ENCODE data around the gene SPINK1.

Gene SPINK1

DNA sequence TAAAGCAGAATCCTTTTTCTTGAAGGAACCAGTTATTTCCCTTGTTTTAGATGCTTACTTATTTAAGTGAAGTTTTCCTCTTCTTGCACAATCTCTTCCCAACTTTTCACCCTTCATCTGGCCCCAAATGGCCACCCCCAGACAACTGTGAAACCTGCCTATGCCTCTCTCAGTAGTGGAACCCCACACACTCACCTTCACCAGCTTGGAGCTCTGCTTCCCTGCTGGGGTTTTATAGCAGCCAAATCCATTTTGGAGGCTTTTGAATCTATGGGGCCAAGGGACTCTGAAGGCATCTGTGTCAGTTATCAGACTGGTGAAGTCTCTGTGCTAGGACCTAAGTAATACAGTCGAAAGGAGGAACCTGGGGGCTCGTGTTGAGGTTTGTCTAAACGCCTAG lies 22.9 kb upstream of the SPINK1 start:
- in situ Hi-C loops (cut with HindIII; ENCODE audit: low sequenced_read_pairs), result no loop called here
- no peak overlapping the region for H3K4me3 ChIP-seq (ENCODE audit: low read depth, low read length)
- TF ChIP-seq, protein P1, sequence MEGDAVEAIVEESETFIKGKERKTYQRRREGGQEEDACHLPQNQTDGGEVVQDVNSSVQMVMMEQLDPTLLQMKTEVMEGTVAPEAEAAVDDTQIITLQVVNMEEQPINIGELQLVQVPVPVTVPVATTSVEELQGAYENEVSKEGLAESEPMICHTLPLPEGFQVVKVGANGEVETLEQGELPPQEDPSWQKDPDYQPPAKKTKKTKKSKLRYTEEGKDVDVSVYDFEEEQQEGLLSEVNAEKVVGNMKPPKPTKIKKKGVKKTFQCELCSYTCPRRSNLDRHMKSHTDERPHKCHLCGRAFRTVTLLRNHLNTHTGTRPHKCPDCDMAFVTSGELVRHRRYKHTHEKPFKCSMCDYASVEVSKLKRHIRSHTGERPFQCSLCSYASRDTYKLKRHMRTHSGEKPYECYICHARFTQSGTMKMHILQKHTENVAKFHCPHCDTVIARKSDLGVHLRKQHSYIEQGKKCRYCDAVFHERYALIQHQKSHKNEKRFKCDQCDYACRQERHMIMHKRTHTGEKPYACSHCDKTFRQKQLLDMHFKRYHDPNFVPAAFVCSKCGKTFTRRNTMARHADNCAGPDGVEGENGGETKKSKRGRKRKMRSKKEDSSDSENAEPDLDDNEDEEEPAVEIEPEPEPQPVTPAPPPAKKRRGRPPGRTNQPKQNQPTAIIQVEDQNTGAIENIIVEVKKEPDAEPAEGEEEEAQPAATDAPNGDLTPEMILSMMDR (IDR thresholded peaks at IDR 0.05; ENCODE audit: low read depth, low read length), result no peak
- no peak for DNase-seq (ENCODE audit: low read depth, low spot score)

DNA sequence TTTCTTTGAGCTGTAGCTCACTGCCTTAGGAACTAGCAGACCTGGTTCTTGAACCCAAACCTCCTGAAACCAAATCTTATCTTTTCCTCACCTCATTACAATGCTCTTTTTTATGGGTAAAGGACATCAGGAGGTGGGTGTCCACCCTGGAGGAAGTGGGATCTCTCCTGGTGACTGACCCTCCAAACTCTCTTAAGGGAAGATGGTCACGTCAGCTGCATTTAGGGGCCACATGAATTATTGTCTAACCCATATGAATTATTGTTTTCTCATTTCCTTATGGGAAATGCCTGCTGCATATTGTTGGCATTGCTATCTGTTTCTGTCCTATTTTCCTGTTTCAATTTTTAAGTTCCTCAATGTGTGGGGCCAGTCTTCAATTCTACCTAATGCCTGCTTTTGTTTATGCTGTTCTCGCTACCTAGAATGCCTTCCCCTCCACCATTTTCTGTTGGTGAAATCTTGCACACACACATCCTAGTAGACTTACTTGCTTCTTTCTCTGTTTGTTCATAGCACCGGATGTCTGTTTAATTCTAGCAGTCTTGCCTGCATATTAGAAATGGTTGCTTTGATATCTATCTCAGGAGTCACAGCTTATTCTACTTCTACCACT lies 22.0 kb upstream of the SPINK1 start:
- TF ChIP-seq, protein P1 (IDR thresholded peaks at IDR 0.05; ENCODE audit: low read depth, low read length), result no peak
- DNase-seq (ENCODE audit: low read depth, low spot score), result no peak
- in situ Hi-C loops (cut with HindIII; ENCODE audit: low sequenced_read_pairs), result no loop called here
- no peak overlapping the region for H3K4me3 ChIP-seq (ENCODE audit: low read depth, low read length)

DNA sequence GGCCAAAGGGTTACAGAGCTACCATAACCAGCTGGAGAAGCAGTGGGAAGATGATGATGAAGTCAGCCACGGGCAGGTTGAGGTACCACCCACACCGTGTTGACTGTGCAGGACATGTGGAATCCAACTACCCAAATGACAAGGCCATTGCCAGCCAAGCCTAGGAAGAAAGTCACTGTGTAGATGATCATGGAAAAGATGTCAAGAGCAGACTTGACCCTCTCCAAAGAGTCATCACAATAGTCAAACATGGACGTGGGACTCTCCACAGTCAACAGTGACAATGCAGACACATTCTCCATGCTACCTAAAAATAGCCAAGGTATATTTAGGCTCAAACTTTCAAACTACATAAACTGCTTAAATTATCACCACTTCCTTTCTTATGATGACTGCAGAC lies 20.9 kb upstream of the SPINK1 start:
- no peak for DNase-seq (ENCODE audit: low read depth, low spot score)
- H3K4me3 ChIP-seq (ENCODE audit: low read depth, low read length), result no peak overlapping the region
- TF ChIP-seq, protein P1 (IDR thresholded peaks at IDR 0.05; ENCODE audit: low read depth, low read length), result no peak
- in situ Hi-C loops (cut with HindIII; ENCODE audit: low sequenced_read_pairs), result no loop called here

DNA sequence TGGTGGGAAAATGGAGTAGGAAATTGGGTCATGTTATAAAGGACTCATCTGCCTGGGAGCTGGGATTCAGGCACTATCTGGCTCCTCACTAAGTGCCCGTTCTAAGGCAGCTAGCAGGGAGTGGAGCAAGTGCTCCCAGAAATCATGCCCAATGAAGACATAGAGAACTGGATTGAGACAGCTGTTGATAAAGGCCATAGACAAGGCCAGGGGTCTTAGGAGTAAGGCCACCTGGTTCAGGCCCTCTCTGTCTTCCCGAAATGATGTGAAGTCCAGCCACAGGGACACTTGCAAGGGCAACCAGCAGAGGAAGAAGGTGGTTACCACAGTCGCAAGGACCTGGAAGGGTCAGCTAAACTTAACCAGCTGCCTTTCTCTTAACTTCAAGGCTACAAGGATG lies 20.1 kb upstream of the SPINK1 start:
- TF ChIP-seq, protein P1 (IDR thresholded peaks at IDR 0.05; ENCODE audit: low read depth, low read length), result no peak
- in situ Hi-C loops (cut with HindIII; ENCODE audit: low sequenced_read_pairs), result no loop called here
- no peak for DNase-seq (ENCODE audit: low read depth, low spot score)
- no peak overlapping the region for H3K4me3 ChIP-seq (ENCODE audit: low read depth, low read length)

DNA sequence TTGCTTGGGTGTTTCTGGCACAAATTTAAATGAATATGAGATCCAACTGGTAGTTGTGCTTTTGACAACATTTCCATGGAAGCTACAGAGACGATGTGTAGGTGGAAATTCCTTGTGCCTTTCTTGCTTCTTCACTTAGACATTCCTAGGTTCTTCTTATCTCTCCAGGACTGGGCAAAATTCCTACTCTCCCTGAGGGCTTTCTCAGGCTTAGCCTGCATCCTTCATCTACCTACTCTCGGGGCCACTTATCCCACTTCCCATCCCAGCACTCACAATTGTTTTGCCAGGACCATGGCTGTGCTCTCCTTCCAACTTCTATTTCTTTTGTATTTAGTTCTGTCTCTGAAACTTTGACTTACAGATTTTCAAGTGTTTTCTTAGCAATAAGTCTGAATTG lies 17.8 kb upstream of the SPINK1 start:
- H3K4me3 ChIP-seq (ENCODE audit: low read depth, low read length), result no peak overlapping the region
- TF ChIP-seq, protein P1 (IDR thresholded peaks at IDR 0.05; ENCODE audit: low read depth, low read length), result no peak
- no peak for DNase-seq (ENCODE audit: low read depth, low spot score)
- in situ Hi-C loops (cut with HindIII; ENCODE audit: low sequenced_read_pairs), result no loop called here

DNA sequence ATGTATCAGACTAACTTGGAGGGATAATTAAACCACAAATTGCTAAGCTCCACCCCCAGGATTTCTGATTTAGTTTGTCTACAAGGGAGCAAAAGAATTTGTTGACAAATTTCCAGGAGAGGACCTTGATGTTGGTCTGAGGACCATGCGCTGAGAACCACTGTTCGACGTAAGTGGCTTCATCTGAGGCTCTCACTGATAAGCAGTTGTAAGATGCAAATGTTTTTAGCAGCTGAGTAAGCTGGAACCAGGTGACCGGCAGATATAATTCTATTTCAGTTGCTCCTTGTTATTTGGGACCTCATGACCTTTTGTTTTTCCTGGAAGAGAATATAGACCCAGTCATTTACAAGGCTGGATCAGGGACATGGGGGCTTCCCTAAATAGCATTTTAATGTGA lies 14.1 kb upstream of the SPINK1 start:
- TF ChIP-seq, protein P1 (IDR thresholded peaks at IDR 0.05; ENCODE audit: low read depth, low read length), result no peak
- DNase-seq (ENCODE audit: low read depth, low spot score), result no peak
- H3K4me3 ChIP-seq (ENCODE audit: low read depth, low read length), result no peak overlapping the region
- in situ Hi-C loops (cut with HindIII; ENCODE audit: low sequenced_read_pairs), result no loop called here

DNA sequence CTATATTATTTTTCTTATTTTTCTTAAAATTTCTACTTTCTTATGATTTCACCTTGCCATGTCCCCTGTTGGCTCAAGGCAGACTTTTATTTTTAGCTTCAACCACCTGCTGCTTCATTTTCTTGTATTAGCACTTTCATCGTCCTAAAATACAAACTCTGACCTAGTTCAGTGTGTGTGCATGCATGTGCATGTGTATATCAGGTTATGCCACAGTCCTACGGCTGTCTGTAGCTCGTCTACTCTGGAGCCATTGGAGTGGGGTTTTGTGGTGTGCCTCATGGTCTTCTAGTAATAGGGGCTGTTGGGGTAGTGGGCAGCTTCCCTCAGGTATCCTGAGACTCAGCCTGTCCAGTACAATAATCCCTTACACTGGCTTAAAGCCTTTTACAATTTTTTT lies 13.4 kb upstream of the SPINK1 start:
- DNase-seq (ENCODE audit: low read depth, low spot score), result no peak
- TF ChIP-seq, protein P1 (IDR thresholded peaks at IDR 0.05; ENCODE audit: low read depth, low read length), result no peak
- H3K4me3 ChIP-seq (ENCODE audit: low read depth, low read length), result no peak overlapping the region
- in situ Hi-C loops (cut with HindIII; ENCODE audit: low sequenced_read_pairs), result no loop called here
